Smooth muscle cell (in vitro differentiated cells): ENCODE data around the gene PCDHA1. TPM values are rescaled to one million over a fixed set of nuclear protein-coding genes. Genes with fewer than 3 reads are reported as not detected.
A peak's percentile ranks its signal among the peaks of the same experiment; 100 is the strongest.
"Not testable (repeated sequence)": the region's sequence is repeated elsewhere in the genome, so short reads cannot be mapped to it uniquely, and the experiment has no call there.

Experiments
- DNase-seq: peaks from one replicate; lab custom pipeline; 2025; ENCODE audit not compliant: unreplicated experiment; lab: John Stamatoyannopoulos, UW
- H2AFZ ChIP-seq: fragments of 200-600 bp; sonication (generic); 2 replicates; pipeline ENCODE4 v1.6.0; 2016; ENCODE audit warnings: antibody characterized with exemption, low read depth, mild to moderate bottlenecking
- H3F3A ChIP-seq: fragments of 200-600 bp; sonication (generic); 2 replicates; pipeline ENCODE4 v1.6.0; 2017; ENCODE audit warnings: antibody characterized with exemption, low read depth
- H3K27ac ChIP-seq: fragments of 200-600 bp; sonication (generic); 2 replicates; pipeline ENCODE4 v1.5.1; 2016; ENCODE audit warnings: low read depth, mild to moderate bottlenecking
- H3K27me3 ChIP-seq: fragments of 200-600 bp; sonication (generic); 2 replicates; pipeline ENCODE4 v1.6.1; 2016; ENCODE audit warnings: low read depth, mild to moderate bottlenecking
- H3K36me3 ChIP-seq: fragments of 200-600 bp; sonication (generic); 2 replicates; pipeline ENCODE4 v1.5.1; 2016; ENCODE audit warnings: low read depth
- H3K4me1 ChIP-seq: fragments of 200-600 bp; sonication (generic); 2 replicates; pipeline ENCODE4 v1.5.1; 2016; ENCODE audit warnings: low read depth
- H3K4me2 ChIP-seq: fragments of 200-600 bp; sonication (generic); 2 replicates; pipeline ENCODE4 v1.6.0; 2016; ENCODE audit warnings: mild to moderate bottlenecking
- H3K4me3 ChIP-seq: fragments of 200-600 bp; sonication (generic); 2 replicates; pipeline ENCODE4 v1.5.1; 2016; ENCODE audit warnings: mild to moderate bottlenecking
- H3K79me2 ChIP-seq: fragments of 200-600 bp; sonication (generic); 2 replicates; pipeline ENCODE4 v1.6.0; 2016; ENCODE audit warnings: low read depth, mild to moderate bottlenecking
- H3K9ac ChIP-seq: fragments of 200-600 bp; sonication (generic); 2 replicates; pipeline ENCODE4 v1.6.0; 2016; ENCODE audit warnings: low read depth
- H3K9me3 ChIP-seq: fragments of 200-600 bp; sonication (generic); replicated peaks from 2 replicates; pipeline ENCODE4 v1.5.1; 2016; ENCODE audit warnings: low read depth
- H4K20me1 ChIP-seq: fragments of 200-600 bp; sonication (generic); 2 replicates; pipeline ENCODE4 v1.6.0; 2016; ENCODE audit warnings: low read depth
- CTCF ChIP-seq: fragments of 200-600 bp; sonication (generic); IDR thresholded peaks from 2 replicates; pipeline ENCODE4 v1.5.1; 2017; ENCODE audit warnings: borderline replicate concordance, mild to moderate bottlenecking, antibody characterized with exemption; ENCODE audit not compliant: insufficient read depth, poor library complexity, severe bottlenecking
- WGBS: methylation state at CpG from one replicate; pipeline ENCODE4 v1.1.7; 2016; ENCODE audit warnings: low lambda C conversion rate; 5-methylcytosine and 5-hydroxymethylcytosine counted together
- polyA plus RNA-seq: library from polyadenylated mRNA; unstranded; fragments of >200 nt; fragmentation: Nextera tagmentation; extraction: Ambion mirVana; gene quantifications from 2 replicates; pipeline ENCODE4 v1.2.1, GENCODE V29; 2016
- total RNA-seq: library from RNA; depleted of rRNA; stranded (reverse); fragments of >200 nt; gene quantifications from 2 replicates; pipeline ENCODE4 v1.2.3, GENCODE V29; 2014

Gene PCDHA1
- total and polyA plus RNA-seq, 2 experiments from 2014 or later: not detected

- no peak for DNase-seq
- no peak within 1 kb of the TSS for H3K9ac ChIP-seq
- H2AFZ ChIP-seq: no peak within 1 kb of the TSS
- no peak within 1 kb of the TSS for H3K27ac ChIP-seq
- H3K9me3 ChIP-seq: no peaks in the 10 kb centered on the region
- TF ChIP-seq CTCF: no peak
- no peaks in the 10 kb centered on the region for H4K20me1 ChIP-seq
- no peaks in the 10 kb centered on the region for H3K79me2 ChIP-seq
- H3K36me3 ChIP-seq: no peaks in the 10 kb centered on the region
- H3K4me1 ChIP-seq: no peaks in the 10 kb centered on the region
- WGBS: 94% methylated on average over 27 of the region's 27 CpGs
- no peak within 1 kb of the TSS for H3K4me3 ChIP-seq
- H3F3A ChIP-seq: no peaks in the 10 kb centered on the region
- no peak within 1 kb of the TSS for H3K4me2 ChIP-seq
- no peaks in the 10 kb centered on the region for H3K27me3 ChIP-seq
These were observed 41.9 kb downstream of the PCDHA1 start, which contains the start of gene PCDHA6 for GRCh38 chr5:140827704-140828361. TSS of gene PCDHA6 (plus strand) at chr5:140827960. CDS start at chr5:140828092, 132 bp downstream.

- WGBS: 94% methylated on average over 18 of the region's 18 CpGs
- Histone ChIP-seq H2AFZ (no peak overlapping the region), H3K27ac (no peak overlapping the region), H3K27me3 (no peaks in the 10 kb centered on the region), H3K9me3 (no peaks in the 10 kb centered on the region), H3K79me2 (no peaks in the 10 kb centered on the region), H3F3A (no peaks in the 10 kb centered on the region), H3K4me3 (no peak overlapping the region), H3K36me3 (no peaks in the 10 kb centered on the region), H4K20me1 (no peaks in the 10 kb centered on the region), H3K9ac (no peak overlapping the region), H3K4me1 (no peaks in the 10 kb centered on the region), H3K4me2 (no peak overlapping the region)
- DNase-seq: no peak
- TF ChIP-seq CTCF: no peak
These were observed 42.4 kb downstream of the PCDHA1 start for GRCh38 chr5:140828362-140828737.

GRCh38 chr5:140829511-140830501 is 43.9 kb downstream of the PCDHA1 start:
- H3K36me3 ChIP-seq, DNase-seq, H3K79me2 ChIP-seq, H3K4me3 ChIP-seq, H3F3A ChIP-seq, H3K4me1 ChIP-seq, H3K27me3 ChIP-seq, H3K4me2 ChIP-seq, H3K9me3 ChIP-seq, H4K20me1 ChIP-seq, H3K9ac ChIP-seq, H2AFZ ChIP-seq, H3K27ac ChIP-seq: not testable (repeated sequence)
- 99% methylated on average over 100 of the region's 106 CpGs for WGBS

GRCh38 chr5:140833993-140834392 is 48.1 kb downstream of the PCDHA1 start, which contains the start of gene PCDHA7:
TSS of gene PCDHA7 (plus strand) at chr5:140834269. CDS start at chr5:140834384, 115 bp downstream.
- Histone ChIP-seq H3K9ac (no peak within 1 kb of the TSS), H3K4me3 (peak within 1 kb of the TSS; percentile 15), H3K36me3 (no peaks in the 10 kb centered on the region), H2AFZ (no peak within 1 kb of the TSS), H3F3A (no peaks in the 10 kb centered on the region), H3K27ac (no peak within 1 kb of the TSS), H4K20me1 (no peaks in the 10 kb centered on the region), H3K27me3 (no peaks in the 10 kb centered on the region), H3K4me2 (no peak within 1 kb of the TSS), H3K79me2 (no peaks in the 10 kb centered on the region), H3K4me1 (no peaks in the 10 kb centered on the region), H3K9me3 (no peaks in the 10 kb centered on the region)
- TF ChIP-seq CTCF: no peak
- DNase-seq: no peak
- WGBS: 88% methylated on average over 8 of the region's 8 CpGs

GRCh38 chr5:140834439-140835008 is 48.6 kb downstream of the PCDHA1 start:
- H3K27ac ChIP-seq, H3K79me2 ChIP-seq, H3K36me3 ChIP-seq, H3F3A ChIP-seq, H3K27me3 ChIP-seq, H4K20me1 ChIP-seq, H3K4me1 ChIP-seq, H2AFZ ChIP-seq, H3K4me2 ChIP-seq, H3K9ac ChIP-seq, H3K9me3 ChIP-seq, DNase-seq: not testable (repeated sequence)
- H3K4me3 ChIP-seq: peak overlapping the region; percentile 15
- 80% methylated on average over 29 of the region's 38 CpGs for WGBS
